GM21360 (cell line): ENCODE measurements around the gene CDCA5.

Experiments
- ATAC-seq: cut with Tn5 transposase; IDR thresholded peaks from one replicate; pipeline ENCODE4 v1.9.1; 2021; ENCODE audit warnings: mild to moderate bottlenecking, moderate library complexity; ENCODE audit not compliant: unreplicated experiment

CDCA5 gene

DNA sequence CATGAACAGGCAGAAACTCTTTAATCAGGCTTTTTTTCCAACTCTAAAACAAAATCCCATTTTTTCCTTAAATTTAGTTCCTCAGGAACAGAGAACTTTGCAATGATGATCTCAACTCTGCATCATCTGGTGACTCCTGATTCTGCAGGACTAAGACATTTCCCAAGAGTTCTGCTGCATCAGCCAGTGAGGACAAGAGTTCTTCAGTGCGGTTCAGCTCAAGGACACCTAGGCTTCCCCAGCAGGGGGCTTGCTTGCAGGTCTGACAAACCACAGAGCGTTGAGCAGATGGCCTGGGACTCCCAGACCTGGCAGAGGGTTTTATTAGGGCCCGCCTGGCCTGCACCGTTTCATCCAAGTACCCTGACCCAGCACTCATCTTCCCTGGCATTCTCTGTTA lies 6.4 kb downstream of the CDCA5 start:
- no peak for ATAC-seq

DNA sequence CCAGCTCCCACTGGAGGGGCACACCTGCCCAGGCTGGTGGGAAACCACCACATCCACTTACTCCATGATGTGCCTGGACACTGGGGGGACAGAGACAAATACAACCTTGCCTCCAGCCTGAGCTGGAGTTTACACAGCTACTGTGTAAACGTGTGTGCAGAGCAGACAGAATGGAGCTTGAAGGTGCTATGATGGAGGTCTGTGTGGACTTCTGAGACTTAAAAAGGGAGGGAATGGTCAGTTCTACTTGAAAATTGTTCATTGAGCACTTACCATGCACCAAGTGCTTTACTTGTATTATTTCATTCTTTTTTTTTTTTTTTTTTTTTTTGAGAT lies 11.2 kb downstream of the CDCA5 start:
- no peak for ATAC-seq

GRCh38 chr11:65071907-65072630 lies 11.8 kb downstream of the CDCA5 start:
- no peak for ATAC-seq

- ATAC-seq = no peak
These were observed 14.6 kb downstream of the CDCA5 start for GRCh38 chr11:65069217-65069616.

GRCh38 chr11:65067446-65067845 lies 16.4 kb downstream of the CDCA5 start:
- no peak for ATAC-seq

- ATAC-seq = no peak
These were observed 17.0 kb downstream of the CDCA5 start for GRCh38 chr11:65066805-65067291.

DNA sequence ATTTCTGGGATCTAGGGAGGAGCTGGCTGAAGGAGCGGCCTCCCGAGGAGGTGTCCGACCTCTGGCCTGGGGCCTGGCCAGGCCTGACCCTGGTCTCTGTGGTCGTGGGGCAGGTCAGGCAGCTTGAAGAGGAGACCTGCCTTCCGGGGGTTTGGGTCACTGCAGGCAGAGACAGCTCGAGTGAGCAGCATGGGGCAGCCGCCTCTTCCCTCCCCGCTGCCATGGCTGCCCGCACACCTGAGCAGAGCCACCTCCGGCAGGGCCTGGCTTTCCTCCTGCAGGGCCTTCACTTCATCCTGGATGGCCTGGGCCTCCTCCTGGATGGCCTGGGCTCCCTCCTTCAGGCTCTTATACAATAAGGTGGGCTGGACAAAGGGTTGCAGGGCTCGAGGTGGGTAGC lies 17.5 kb downstream of the CDCA5 start:
- no peak for ATAC-seq

DNA sequence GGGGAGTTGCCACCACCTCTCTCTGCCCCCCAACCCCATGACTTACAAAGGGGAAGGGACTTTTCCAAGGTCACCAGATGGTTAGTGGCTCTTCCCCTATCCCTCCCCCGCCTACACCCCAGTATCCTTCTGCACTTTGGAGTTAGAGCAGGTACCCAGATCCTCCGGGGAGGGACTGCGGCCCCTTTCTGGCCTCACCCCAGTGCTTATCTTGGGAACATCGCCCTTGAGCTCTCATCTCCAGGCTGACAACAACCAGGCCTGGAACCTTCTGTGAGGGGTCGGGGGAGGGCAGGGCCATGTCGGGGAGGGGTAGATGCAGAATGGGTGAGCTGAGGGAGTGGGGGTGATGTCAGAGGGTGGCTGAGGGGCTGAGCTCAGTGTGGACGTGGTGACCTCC lies 18.0 kb downstream of the CDCA5 start:
- ATAC-seq = no peak

DNA sequence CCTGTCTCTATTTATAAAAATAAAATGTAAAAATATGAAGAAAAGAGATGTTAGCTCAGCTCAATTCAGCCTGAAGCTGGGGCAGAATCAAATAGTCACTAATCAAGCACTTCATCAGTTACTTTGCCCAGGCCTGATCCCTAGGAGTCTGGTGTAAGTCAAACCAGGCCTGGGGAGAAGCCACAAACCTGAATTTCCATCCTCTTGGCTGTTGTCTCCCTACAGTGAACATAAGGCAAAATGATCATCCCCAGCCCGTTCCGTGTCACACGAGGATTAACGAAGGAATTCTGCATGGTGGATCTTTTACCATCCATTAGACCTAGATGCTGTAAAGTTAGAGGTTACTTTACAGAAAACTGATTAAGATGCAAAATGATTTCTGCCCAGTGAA lies 19.0 kb downstream of the CDCA5 start:
- ATAC-seq = no peak

DNA sequence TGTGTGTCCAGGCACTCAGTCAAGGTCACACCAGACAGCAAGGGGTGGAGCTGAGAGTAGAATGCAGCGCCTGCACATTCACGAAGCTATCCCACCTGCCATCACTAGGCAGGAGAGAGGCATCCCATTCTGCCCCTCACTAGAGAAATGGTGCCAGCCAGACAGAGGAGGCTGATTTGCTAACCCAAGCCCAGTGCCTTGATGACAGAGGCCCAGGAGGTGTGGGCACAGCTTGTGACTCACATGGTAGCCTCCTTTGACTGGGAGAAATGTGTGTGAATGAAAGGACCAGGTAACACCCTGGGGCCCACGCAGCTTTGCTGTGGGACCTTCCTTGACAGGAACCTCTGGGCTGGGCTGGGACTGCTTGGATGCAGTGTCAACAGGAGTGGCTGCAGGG lies 20.3 kb downstream of the CDCA5 start:
- ATAC-seq = no peak

DNA sequence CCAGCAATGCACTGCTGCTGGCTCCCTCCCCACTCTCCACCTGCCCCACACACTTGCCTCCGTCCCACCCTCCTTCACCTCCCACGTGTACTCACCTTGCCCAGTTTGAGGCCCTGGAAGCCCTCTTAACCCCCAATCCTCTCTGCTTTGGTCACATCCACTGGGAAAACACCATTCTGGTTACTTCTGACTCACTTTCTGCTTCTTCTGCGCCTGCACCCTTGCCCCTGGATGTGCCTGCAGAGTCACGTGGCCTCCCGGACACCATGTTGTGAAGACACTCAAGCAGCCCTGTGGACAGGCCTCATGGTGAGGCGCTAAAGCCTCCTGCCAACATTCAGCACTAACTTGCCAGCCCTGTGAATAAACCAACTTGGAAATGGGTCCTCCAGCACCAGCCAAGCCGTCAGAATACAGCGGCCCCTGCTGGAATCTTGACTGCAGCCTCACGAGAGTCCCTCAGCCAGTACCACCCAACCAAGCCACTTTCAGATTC lies 22.9 kb downstream of the CDCA5 start:
- no peak for ATAC-seq

GRCh38 chr11:65059959-65060824 lies 23.6 kb downstream of the CDCA5 start:
- no peak for ATAC-seq

- ATAC-seq = no peak
These were observed 24.3 kb downstream of the CDCA5 start for GRCh38 chr11:65059523-65059922.

- no peak for ATAC-seq
These were observed 25.3 kb downstream of the CDCA5 start, which contains the start of gene NAALADL1 for GRCh38 chr11:65058419-65059054. TSS of gene NAALADL1 (minus strand) at chr11:65058553. CDS start at chr11:65058521, 32 bp downstream.

- ATAC-seq = no peak
These were observed 25.8 kb downstream of the CDCA5 start for GRCh38 chr11:65058012-65058411.

DNA sequence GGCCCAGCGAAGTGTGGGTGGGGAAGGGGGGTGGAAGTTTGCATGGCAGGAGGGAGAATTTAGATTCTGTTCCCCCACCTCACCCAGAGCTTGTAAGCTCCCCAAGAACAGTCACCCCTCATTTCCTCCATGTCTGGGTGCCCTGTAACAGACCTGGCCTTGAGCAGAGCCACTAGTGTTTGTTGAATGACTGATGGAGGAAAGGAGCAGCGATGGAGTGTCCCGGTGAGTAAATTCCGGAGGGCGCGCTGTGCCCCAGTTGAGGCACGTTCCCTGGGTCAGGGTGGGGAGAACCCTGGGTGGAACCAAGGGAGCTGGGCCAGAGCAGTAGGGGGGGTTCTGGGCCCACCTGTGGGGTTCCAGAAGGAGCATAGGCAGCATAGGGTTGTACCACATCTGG lies 26.3 kb downstream of the CDCA5 start:
- ATAC-seq = no peak

- no peak for ATAC-seq
These were observed 26.8 kb downstream of the CDCA5 start for GRCh38 chr11:65056999-65057398.

DNA sequence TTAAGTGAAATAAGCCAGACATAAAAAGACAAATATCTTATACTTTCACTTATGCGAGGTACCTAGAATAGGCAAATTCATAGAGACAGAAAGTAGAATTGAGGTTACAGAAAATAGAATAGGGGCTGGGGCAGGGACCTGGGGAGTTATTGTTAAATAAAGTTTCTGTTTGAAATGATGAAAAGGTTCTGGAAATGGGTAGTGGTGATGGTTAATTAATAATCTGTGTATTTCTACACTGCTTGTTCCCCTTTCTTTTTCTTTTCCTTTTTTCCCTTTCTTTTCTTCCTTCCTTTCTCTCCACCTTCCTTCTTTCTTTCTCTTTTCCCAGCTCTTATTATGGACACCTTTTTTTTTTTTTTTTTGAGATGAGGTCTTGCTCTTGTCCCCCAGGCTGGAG lies 28.3 kb downstream of the CDCA5 start:
- ATAC-seq = no peak

- ATAC-seq = no peak
These were observed 29.9 kb downstream of the CDCA5 start for GRCh38 chr11:65053827-65054508.

GRCh38 chr11:65051398-65051858 lies 32.4 kb downstream of the CDCA5 start:
- no peak for ATAC-seq
